ENCODE results near the gene LOXL4.

The LOXL4 gene

GRCh38 chr10:98267894-98268693 lies at the start of gene LOXL4:
TSS of gene LOXL4 (minus strand) at chr10:98268194. CDS start at chr10:98263019, 5,175 bp downstream.
- H3K4me3 ChIP-seq (ENCODE audit: low read length): peak within 1 kb of the TSS; percentile 21
- no peak for TF ChIP-seq CTCF (IDR thresholded peaks at IDR 0.05; ENCODE audit: insufficient read depth, low read depth, low read length, missing control alignments)
- DNase-seq (ENCODE audit: low read depth): no peak

- no peak overlapping the region for H3K4me3 ChIP-seq (ENCODE audit: low read length)
- TF ChIP-seq CTCF (IDR thresholded peaks at IDR 0.05; ENCODE audit: insufficient read depth, low read depth, low read length, missing control alignments): no peak
- DNase-seq (ENCODE audit: low read depth): peak; percentile 69
Measured at GRCh38 chr10:98316661-98317060, 48.7 kb upstream of the LOXL4 start.

- no peak overlapping the region for H3K4me3 ChIP-seq (ENCODE audit: low read length)
- DNase-seq (ENCODE audit: low read depth): no peak
- no peak for TF ChIP-seq CTCF (IDR thresholded peaks at IDR 0.05; ENCODE audit: insufficient read depth, low read depth, low read length, missing control alignments)
Measured at GRCh38 chr10:98316170-98316569, 48.2 kb upstream of the LOXL4 start.

- H3K4me3 ChIP-seq (ENCODE audit: low read length): no peak overlapping the region
- TF ChIP-seq CTCF (IDR thresholded peaks at IDR 0.05; ENCODE audit: insufficient read depth, low read depth, low read length, missing control alignments): no peak
- DNase-seq (ENCODE audit: low read depth): peak; percentile 69
Measured at GRCh38 chr10:98314532-98315284, 46.7 kb upstream of the LOXL4 start.

GRCh38 chr10:98313598-98313997 lies 45.6 kb upstream of the LOXL4 start:
- no peak overlapping the region for H3K4me3 ChIP-seq (ENCODE audit: low read length)
- no peak for DNase-seq (ENCODE audit: low read depth)
- no peak for TF ChIP-seq CTCF (IDR thresholded peaks at IDR 0.05; ENCODE audit: insufficient read depth, low read depth, low read length, missing control alignments)

- TF ChIP-seq CTCF (IDR thresholded peaks at IDR 0.05; ENCODE audit: insufficient read depth, low read depth, low read length, missing control alignments): no peak
- no peak for DNase-seq (ENCODE audit: low read depth)
- no peak overlapping the region for H3K4me3 ChIP-seq (ENCODE audit: low read length)
Measured at GRCh38 chr10:98312822-98313221, 44.8 kb upstream of the LOXL4 start.
